ENCODE results near the gene SP140.
A peak's percentile ranks its signal among the peaks of the same experiment; 100 is the strongest.
"Not testable (repeated sequence)": the region's sequence is repeated elsewhere in the genome, so short reads cannot be mapped to it uniquely, and the experiment has no call there.

The SP140 gene

DNA sequence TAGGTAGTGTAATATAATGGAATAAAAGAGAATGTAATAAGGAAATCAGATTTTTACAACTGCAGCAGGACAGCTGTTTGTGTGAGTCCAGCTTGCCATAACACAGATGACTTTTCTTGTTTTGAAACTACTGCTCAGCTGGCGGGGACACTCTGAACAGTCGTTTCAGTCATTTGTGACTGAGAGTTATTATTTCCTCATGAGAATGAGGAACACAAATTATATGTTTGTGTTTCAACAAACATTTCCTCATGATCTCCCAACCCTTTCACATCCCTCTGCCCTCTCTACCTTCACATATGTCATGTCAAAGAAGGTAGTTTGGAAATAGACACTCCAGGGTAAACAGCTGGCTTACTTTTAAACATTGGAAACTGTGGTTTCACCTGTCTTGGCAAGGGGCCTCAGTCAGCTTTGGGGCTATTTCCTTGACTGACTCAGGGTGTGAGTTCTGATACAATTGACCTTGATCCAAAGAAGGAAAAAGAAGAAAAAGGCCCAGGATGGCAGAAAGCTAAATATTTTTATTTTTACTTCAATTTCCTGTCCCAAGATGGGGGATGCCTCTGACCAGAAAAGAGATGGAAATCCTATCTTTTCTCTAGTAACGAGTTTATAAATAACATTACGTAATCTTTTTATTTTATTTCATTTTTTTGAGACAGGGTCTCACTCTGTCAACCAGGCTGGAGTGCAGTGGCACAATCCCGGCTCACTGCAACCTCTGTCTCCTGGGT is 102.0 kb downstream of the SP140 start:
- DNase-seq = no peak

DNA sequence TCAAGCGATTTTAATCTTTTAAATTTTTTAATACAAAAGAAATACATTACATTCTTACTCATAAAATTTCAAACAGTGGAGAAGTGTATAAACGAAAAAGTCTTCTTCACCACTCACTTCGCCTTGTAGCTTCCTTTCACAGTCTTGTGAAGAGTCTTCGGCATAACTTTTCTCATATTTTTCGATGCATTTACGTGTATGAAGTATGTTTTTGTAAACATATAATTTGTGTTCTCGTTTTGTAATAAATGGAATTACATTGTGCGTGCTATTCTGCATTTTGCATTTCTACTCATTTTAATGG is 102.6 kb downstream of the SP140 start:
- no peak for DNase-seq

DNA sequence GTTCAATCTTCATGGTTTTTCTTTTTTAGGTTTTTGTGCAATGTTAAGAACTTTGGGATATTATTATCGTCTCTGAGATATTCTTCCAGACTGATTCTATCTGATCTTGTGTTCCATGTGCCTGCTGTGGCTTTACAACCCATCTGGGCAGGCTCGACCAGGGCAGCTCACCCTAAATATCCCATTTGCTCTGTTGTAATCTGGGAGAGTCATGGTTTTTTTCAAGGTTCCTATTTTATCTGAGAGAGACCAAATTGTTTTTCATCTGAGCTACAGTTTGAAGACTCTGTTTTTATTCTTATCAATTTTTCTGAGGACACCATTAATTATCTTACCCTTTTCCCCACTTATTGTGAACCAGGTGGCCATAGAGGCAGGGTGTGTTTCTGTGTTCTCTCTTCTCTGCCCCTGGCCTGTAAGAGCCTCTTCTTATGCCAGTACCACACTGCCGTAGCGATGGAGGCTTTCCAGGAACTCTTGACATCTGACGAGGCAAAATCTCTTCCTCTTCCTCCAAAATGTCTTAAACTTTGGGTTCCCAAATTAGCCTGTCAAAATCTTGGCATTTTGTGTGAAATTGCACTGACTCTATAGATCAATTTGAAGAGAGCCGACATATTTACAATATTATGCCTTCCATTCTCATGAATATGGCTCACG is 104.5 kb downstream of the SP140 start:
- DNase-seq = no peak

DNA sequence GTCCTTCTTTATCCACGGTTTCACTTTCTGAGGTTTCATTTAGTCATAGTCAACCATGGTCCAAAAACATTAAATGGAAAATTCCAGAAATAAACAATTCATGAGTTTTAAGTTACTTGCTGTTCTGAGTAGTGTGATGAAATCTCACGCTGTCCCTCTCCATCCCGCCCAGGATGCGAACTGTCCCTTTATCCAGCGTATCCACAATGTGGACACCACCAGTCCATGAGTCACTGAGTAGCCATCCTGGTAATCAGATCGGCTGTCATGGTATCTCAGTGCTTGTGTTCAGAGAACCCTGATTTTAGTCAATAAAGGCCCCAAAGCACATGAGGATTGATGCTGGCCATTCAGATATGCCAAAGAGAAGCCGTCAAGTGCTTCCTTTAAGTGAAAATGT is 105.2 kb downstream of the SP140 start:
- no peak for DNase-seq

DNA sequence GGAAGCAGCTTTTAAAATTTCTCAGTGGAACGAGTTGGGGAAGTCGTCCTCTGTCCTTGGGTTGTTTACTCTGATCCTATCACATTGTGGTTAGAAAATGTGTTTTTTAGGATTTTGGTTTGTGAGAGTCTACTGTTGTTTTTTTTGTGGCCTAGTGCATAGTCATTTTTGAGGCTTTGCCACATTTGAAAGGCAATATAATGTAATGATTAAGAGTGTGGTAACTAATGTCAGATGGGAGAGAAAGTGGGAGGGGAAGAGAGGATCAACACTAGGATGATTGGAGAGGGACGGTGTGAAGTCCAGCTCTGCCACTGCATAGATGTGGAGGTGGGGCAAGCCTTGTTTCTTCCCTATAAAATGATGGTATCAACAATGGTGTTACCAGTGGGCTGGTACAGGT is 109.9 kb downstream of the SP140 start:
- DNase-seq = no peak

DNA sequence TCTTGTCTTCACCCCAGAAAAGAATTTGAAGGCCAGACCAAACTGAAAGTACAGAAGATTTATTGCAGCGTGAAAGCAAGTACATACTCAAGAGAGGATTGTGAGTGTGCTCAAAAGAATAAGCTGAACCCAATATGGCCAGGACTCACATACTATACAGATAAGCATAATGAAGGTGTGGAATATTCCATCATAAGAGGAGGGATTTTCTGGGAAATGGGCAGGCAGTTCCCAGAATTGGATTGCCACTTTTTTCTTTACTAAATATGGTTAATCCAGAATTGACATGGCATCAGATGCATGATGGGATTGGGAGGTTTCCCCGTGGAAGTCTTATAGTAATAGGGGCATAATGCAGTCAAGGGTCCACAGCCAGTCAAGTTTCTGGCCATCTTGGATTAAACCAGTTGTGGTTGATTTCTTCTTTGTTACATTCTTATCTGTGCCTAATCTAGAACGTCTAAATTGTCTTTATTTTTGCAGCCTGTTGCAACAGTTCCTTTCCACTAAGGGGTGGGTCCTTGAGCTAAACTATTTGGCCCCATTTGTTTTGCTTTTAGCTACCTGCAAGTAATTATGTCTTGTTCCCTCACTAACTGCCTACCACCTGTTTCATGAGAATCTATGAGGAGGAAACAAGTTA is 110.4 kb downstream of the SP140 start:
- DNase-seq = no peak

DNA sequence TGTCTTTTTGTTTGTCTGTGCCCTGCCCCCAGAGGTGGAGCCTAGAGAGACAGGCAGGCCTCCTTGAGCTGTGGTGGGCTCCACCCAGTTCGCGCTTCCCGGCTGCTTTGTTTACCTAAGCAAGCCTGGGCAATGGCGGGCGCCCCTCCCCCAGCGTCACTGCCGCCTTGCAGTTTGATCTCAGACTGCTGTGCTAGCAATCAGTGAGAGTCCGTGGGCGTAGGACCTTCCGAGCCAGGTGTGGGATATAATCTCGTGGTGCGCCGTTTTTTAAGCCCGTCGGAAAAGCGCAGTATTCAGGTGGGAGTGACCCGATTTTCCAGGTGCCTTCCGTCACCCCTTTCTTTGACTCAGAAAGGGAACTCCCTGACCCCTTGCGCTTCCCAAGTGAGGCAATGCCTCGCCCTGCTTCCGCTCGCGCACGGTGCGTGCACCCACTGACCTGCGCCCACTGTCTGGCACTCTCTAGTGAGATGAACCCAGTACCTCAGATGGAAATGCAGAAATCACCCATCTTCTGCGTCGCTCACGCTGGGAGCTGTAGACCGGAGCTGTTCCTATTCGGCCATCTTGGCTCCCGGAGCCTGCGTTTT is 116.5 kb downstream of the SP140 start:
- DNase-seq = not testable (repeated sequence)

DNA sequence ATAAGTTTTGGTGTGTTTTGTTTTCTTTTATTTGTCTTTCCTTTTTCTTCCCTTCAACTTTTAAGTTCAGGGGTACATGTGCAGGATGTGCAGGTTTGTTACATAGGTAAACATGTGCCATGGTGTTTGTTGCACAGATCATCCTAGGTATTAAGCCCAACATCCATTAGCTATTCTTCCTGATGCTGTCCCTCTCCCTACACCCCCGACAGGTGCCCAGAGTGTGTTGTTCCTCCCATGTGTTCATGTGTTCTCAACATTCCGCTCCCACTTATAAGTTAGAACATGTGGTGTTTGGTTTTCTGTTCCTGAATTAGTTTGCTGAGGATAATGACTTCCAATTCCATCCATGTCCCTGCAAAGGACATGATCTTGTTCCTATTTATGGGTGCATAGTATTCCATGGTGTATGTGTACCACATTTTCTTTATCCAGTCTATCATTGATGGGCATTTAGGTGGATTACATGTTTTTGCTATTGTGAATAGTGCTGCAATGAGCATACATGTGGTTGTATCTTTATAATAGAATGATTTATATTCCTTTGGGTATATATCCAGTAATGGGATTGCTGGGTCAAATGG is 117.6 kb downstream of the SP140 start:
- not testable (repeated sequence) for DNase-seq

DNA sequence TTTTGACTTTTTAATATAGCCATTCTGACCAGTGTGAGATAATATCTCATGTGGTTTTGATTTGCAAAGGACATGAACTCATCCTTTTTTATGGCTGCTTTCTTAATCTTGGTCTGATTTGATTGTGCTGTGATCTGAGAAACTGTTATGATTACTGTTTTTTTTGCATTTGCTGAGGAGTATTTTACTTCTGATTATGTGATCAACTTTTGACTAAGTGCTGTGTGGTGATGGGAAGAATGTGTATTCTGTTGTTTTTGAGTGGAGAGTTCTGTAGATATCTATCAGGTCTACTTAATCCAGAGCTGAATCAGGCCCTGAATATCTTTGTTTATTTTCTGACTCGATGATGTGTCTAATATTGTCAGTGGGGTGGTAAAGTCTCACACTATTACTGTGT is 118.2 kb downstream of the SP140 start:
- no peak for DNase-seq

DNA sequence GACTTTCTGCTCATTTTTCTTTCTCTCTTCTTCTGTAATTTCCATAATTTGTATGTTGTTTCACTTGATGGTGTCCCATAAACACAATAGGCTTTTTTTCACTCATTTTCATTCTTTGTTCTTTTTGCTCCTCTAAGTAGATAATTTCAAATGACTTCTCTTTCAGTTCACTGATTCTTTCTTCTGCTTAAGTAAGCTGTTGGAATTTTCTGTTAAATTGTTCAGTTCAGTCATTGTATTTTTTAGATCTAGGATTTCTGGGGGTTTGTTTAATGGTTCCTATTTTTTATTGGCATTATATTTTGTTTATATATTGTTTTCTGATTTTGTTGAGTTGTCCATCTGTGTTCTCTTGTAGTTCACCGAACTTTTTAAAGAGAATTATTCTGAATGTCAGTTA is 120.9 kb downstream of the SP140 start:
- DNase-seq = no peak

DNA sequence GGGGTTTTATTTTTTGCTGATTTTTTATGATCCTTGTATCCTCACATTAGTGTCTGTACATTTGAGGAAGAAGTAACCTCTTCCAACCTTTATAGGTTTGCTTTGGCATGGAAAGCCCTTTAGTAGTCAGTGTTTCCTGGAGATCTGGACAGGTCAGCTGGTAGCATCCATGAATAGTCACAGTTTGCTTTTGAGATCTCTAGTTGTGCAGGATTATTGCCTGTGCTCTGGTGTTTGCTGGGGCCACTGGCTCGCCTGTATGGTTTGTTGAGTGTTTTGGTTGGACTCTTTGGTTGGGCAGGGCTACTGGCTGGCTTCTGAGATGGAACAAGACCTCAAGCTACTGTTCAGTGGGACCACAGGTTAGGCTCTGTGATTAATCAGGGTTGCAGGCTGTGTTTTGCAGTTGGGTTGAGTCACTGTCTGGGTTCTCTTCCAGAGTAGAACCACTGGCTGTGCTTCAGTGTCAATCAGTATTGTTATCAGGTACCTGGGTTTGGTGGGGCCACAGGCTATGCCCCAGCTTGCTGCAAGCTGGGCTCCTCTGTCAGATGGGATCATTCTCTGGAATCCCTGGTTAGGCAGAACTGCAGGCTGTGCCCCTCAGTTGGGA is 121.5 kb downstream of the SP140 start:
- DNase-seq = no peak

DNA sequence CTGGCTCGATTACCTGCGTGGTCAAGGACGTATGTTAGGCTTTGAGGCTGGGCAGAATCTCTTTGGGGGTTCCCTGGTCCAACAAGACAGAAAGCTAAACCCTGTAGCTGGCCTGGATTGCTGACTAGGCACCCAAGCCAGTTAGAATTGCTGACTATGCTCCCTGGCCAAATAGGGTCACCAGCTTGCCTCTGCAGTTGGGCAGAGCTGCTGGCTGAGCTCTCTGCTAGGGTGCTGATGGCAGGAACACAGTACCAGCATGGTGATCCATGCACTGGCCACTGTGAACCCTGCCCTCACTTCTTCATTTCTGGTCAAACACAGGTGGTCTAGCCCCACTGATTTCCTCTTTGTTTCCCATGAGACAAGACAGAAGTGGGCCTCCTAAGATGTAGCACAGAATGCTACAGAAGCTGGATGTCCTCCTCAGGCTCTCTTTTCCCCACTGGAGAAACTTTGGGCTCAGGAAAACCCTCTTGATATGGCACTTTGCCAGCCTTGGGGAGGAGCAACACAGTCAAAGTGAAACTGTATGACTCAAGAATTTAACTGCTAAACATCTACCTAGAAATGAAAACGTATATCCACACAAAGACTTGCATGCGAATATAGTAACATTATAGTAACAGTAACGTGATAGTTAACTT is 122.2 kb downstream of the SP140 start:
- DNase-seq = peak; percentile 13

DNA sequence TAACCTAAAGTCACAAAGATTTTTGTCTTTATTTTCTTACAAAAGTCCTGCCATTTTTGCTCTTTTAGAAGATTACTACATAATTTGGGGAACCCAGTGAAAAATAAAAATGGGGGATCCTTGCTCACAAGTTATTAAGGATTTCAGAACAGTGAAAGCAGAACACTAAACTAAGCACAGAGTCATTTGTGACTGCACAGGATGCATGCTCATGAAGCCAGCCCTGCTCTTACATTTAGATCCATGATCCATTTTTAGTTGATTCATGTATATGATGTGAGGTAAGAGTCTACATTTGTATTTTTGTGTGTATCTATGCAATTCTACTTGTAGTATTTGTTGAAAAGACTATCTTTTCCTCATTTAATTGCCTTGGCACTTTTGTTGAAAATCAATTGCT is 123.3 kb downstream of the SP140 start:
- no peak for DNase-seq

DNA sequence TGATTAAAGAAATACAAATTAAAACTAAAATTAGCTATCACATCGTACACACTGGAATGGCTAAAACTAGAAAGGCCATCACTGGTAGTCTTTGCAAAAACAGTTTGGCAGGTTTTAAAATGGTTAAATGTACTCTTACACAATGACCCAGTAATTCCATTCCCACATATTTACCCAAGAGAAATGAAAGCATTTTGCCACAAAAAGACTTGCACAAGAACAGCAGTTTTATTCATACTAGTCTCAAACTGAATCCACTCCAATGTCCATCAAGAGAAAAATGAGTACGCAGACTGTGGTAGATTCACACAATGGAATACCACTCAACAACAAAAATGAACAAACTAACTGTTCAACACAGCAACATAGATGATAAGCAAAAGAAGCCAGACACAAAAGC is 130.5 kb downstream of the SP140 start:
- peak; percentile 19 for DNase-seq

DNA sequence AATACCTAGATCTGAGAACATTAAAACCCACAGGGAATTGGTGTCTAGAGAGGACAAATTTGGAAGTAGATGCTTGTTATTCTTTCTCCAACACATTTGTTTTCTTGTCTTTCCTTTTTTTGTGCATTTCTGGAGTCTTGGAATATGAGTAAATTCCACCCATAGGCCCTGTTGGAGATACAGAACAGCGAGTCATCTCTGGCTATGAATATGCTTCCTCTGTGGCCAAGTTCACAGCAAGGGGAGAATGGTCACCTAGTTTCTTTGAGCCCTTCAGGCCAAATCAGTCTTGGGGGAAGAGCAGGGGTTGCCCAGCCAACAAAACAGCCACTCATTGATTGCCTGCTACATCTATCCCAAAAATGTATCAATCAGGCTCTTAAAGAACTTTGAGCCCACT is 132.8 kb downstream of the SP140 start:
- DNase-seq = peak; percentile 25

DNA sequence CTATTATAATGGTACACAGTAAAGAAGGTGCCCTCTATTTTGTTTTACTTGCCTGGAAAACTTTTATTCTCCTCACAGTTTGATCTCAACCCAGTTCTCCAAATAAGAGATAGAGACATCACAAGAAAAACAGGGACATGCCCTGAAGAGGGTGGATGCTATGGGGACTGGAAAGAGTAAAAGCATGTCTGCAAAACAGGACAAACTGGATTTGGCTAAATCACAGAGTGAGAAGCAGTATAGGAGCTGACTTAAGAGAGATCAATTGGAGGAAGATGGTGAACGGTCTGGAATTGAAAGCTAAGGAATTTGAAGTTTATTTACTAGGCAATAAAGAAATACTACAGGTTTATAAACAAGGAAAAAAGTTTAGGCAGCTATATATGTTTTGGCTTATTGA is 134.5 kb downstream of the SP140 start:
- DNase-seq = no peak

DNA sequence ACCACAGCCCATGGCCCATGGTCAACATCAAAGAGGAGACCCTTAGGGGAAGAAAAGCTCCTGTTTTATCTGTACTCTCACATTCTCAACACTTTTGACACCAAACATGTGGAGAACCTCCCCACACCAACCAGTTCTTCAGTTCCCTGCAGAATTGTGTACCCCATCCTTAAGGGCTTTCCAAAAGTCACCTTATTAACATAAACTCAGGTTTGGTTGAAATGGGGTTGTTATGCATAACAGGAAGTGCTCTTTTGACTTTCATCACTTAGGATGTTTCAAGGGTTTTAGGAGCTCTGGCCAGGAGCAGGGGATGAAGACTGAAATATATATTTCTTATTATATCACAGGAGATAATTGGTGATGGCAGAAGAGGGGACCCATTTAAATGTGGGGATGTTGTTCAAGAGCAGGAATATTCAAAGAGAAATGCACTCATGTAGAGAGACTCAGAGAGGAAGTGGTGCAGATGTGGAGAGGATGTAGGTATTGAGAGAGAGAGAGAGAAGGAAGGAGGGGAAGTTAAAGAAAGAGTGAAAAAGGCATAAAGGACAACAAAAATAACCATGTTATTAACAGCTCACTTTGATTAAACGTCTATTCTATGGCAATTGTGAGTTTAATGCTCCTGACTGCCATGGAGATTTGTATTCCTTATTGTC is 136.6 kb downstream of the SP140 start:
- DNase-seq = no peak

Data from fibroblast of upper back skin (primary cell).